ENCODE data around the gene CDK5R2.
A peak's percentile ranks its signal among the peaks of the same experiment; 100 is the strongest.

Gene CDK5R2

GRCh38 chr2:218992703-218993344 is 33.4 kb downstream of the CDK5R2 start:
- no peak for TF ChIP-seq CTCF (IDR thresholded peaks at IDR 0.05)

- no peak for TF ChIP-seq CTCF (IDR thresholded peaks at IDR 0.05)
These were observed 34.2 kb downstream of the CDK5R2 start, which contains the start of gene CRYBA2 for GRCh38 chr2:218993345-218994315. TSS of gene CRYBA2 (minus strand) at chr2:218993422. CDS start at chr2:218993176, 246 bp downstream.

GRCh38 chr2:218995561-218995960 is 36.1 kb downstream of the CDK5R2 start:
- no peak for TF ChIP-seq CTCF (IDR thresholded peaks at IDR 0.05)

GRCh38 chr2:218995972-218996711 is 36.7 kb downstream of the CDK5R2 start:
- peak; percentile 81 for TF ChIP-seq CTCF (IDR thresholded peaks at IDR 0.05)

GRCh38 chr2:218996937-218997336 is 37.5 kb downstream of the CDK5R2 start:
- no peak for TF ChIP-seq CTCF (IDR thresholded peaks at IDR 0.05)

- TF ChIP-seq CTCF (IDR thresholded peaks at IDR 0.05): no peak
These were observed 38.3 kb downstream of the CDK5R2 start for GRCh38 chr2:218997731-218998130.

- no peak for TF ChIP-seq CTCF (IDR thresholded peaks at IDR 0.05)
These were observed 39.0 kb downstream of the CDK5R2 start for GRCh38 chr2:218998414-218999002.
